Measurements from ENCODE around the gene MMP12. TPM values are rescaled to one million over a fixed set of nuclear protein-coding genes. Genes with fewer than 3 reads are reported as not detected.

The MMP12 gene
- total RNA-seq, 2 donors from 2014 or later: not detected

DNA sequence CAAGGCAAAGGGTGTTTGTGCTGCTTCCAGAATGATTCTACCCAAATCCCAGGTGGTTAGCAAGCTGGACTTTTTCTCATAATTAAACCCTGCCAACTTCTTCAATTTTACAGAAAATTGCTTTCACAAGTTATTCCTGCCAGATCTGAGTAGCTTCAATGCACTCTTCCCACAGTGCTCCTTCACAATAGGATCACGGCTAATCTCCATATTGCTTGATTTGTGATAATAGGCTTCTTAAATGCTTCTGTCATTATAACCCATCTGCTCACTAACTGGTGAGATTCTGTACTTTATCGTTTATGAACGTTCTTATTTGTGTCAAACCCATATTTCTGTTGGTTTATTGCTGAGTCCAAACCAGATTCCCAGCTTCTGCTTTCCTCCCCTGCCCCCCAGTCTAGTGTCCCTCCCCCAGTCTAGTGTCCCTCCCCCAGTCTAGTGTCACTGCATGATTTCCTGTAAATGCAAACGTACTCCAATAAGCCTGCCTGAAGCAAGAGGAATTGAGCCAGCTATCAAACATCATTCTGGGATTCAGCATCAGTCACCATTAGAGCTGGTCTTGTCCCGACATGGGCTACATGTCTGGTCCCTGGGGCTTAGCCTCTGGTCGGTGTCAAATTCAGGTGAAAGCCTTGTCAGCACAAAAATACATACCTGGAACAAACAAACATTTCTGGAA is 45.3 kb downstream of the MMP12 start:
- no peaks in the 10 kb centered on the region for H3K36me3 ChIP-seq
- no peak overlapping the region for H3K4me3 ChIP-seq
- no peak overlapping the region for H3K27ac ChIP-seq
- H3K27me3 ChIP-seq: no peaks in the 10 kb centered on the region
- no peaks in the 10 kb centered on the region for H3K4me1 ChIP-seq
- H3K9me3 ChIP-seq: no peaks in the 10 kb centered on the region
- TF ChIP-seq, protein P1, sequence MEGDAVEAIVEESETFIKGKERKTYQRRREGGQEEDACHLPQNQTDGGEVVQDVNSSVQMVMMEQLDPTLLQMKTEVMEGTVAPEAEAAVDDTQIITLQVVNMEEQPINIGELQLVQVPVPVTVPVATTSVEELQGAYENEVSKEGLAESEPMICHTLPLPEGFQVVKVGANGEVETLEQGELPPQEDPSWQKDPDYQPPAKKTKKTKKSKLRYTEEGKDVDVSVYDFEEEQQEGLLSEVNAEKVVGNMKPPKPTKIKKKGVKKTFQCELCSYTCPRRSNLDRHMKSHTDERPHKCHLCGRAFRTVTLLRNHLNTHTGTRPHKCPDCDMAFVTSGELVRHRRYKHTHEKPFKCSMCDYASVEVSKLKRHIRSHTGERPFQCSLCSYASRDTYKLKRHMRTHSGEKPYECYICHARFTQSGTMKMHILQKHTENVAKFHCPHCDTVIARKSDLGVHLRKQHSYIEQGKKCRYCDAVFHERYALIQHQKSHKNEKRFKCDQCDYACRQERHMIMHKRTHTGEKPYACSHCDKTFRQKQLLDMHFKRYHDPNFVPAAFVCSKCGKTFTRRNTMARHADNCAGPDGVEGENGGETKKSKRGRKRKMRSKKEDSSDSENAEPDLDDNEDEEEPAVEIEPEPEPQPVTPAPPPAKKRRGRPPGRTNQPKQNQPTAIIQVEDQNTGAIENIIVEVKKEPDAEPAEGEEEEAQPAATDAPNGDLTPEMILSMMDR (IDR thresholded peaks at IDR 0.05): no peak
- DNase-seq (ENCODE audit: low spot score): no peak

DNA sequence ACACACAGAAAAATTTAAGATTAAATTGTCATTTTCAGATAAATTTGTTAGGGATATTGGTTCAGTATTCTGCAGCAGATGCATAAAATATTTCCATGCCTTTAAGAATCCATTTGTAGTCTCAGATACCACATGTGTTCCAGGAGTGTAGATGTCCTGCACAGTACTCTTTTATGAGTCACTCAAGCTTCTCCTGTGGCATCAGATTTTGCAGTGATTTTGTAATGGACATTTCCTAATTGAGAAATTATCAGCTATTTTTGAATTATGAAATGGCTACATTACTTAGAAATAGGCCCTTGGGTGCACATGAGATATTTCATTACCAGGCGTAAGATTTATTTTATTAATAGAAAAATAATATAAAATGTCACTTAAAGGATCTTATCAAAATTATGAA is 50.2 kb downstream of the MMP12 start:
- H3K27ac ChIP-seq: no peak overlapping the region
- no peak overlapping the region for H3K4me3 ChIP-seq
- H3K4me1 ChIP-seq: no peaks in the 10 kb centered on the region
- TF ChIP-seq, protein P1 (IDR thresholded peaks at IDR 0.05): no peak
- H3K9me3 ChIP-seq: no peaks in the 10 kb centered on the region
- no peak for DNase-seq (ENCODE audit: low spot score)
- H3K36me3 ChIP-seq: no peaks in the 10 kb centered on the region
- no peaks in the 10 kb centered on the region for H3K27me3 ChIP-seq

GRCh38 chr11:102819491-102819890 is 55.3 kb downstream of the MMP12 start:
- H3K36me3 ChIP-seq: no peaks in the 10 kb centered on the region
- no peaks in the 10 kb centered on the region for H3K27me3 ChIP-seq
- no peak overlapping the region for H3K4me3 ChIP-seq
- TF ChIP-seq, protein P1 (IDR thresholded peaks at IDR 0.05): no peak
- no peak for DNase-seq (ENCODE audit: low spot score)
- no peaks in the 10 kb centered on the region for H3K4me1 ChIP-seq
- no peaks in the 10 kb centered on the region for H3K9me3 ChIP-seq
- H3K27ac ChIP-seq: no peak overlapping the region

GRCh38 chr11:102813484-102813883 is 61.3 kb downstream of the MMP12 start:
- TF ChIP-seq, protein P1 (IDR thresholded peaks at IDR 0.05): no peak

More at GRCh38 chr11:102813484-102813883, 61.3 kb downstream of the MMP12 start:
- no peak overlapping the region for H3K27ac ChIP-seq
- no peak overlapping the region for H3K4me3 ChIP-seq
- H3K4me1 ChIP-seq: no peaks in the 10 kb centered on the region
- no peaks in the 10 kb centered on the region for H3K36me3 ChIP-seq
- H3K9me3 ChIP-seq: no peaks in the 10 kb centered on the region
- H3K27me3 ChIP-seq: no peaks in the 10 kb centered on the region
- no peak for DNase-seq (ENCODE audit: low spot score)

Other genes with a start within 250 kb of the MMP12 start
- gene MMP20, start 249.7 kb downstream of the MMP12 start, total RNA-seq: not detected
- not detected for gene MMP27, start 169.2 kb downstream of the MMP12 start, total RNA-seq
- gene MMP8, start 150.0 kb downstream of the MMP12 start, total RNA-seq: under 1 TPM; 0.35 to 0.41 TPM
- not detected for gene MMP10, start 94.4 kb downstream of the MMP12 start, total RNA-seq
- gene MMP1, start 76.8 kb downstream of the MMP12 start, total RNA-seq: under 1 TPM in 1 of 2 donors, not detected in 1; 0.16 TPM
- gene MMP3, start 31.4 kb downstream of the MMP12 start, total RNA-seq: not detected
- gene MMP13, start 80.8 kb upstream of the MMP12 start, total RNA-seq: not detected
- 10 to 100 TPM; 25.5 to 28.7 TPM for gene DCUN1D5, start 217.2 kb upstream of the MMP12 start, total RNA-seq
- gene DYNC2H1, start 234.4 kb upstream of the MMP12 start, total RNA-seq: 10 to 100 TPM in 1 of 2 donors, 1 to 10 TPM in 1; 7.8 to 12.7 TPM

Measured in right atrium auricular region (tissue), 2 donors.